ENCODE measurements around the gene TRMT2B.

DNA sequence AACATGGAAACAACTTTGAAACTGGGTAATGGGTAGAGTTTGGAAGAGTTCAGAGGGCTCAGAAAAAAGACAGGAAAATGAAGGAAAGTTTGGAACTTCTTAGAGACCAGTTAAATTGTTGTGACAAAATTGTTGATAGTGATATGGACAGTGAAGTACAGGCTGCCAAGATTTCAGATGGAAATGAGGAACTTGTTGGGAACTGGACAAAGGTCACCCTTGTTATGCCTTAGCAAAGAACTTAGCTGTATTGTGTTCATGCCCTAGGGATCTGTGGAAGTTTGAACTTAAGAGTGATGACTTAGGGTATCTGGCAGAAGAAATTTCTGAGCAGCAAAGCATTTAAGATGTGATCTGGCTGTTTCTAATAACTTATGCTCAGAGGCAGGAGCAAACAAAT is 87.5 kb downstream of the TRMT2B start:
- TF ChIP-seq CTCF (conservative IDR thresholded peaks at IDR 0.05; ENCODE audit: low read length): no peak
- TF ChIP-seq EZH2phosphoT487 (IDR thresholded peaks at IDR 0.05; ENCODE audit: borderline replicate concordance): no peak

All from Loucy (cell line).